GM20431 (cell line): ENCODE data around the gene FBXW4.

Experiments used
- in situ Hi-C: fragments of 300-500 bp; cut with MseI, MboI; formaldehyde crosslinking; loops from one replicate; pipeline ENCODE4 v1.15.0; 2020; ENCODE audit warnings: low sequenced_read_pairs; ENCODE audit not compliant: unreplicated experiment

The FBXW4 gene

GRCh38 chr10:101708073-101708472 lies 13.1 kb upstream of the FBXW4 start:
- in situ Hi-C loops: no loop called here

DNA sequence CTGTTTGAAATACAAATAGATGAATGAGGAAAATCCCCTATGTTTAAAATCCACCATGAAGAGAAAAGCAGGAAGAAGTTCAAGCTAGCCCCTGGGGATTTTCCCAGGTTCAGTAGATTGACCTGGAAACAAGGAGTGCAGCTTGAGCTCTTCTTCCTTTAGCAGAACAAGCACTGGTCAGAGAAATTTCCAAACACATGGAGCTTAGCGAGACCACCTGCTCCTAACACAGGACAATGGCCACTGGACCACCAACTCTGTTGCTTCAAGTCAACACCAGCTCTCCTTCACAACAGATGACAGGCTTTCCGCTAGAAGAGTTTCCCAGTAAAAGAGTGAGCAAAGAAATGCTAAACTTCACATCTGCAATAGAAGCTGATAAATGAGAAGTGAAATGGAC lies 9.4 kb upstream of the FBXW4 start:
- in situ Hi-C loops: no loop called here

DNA sequence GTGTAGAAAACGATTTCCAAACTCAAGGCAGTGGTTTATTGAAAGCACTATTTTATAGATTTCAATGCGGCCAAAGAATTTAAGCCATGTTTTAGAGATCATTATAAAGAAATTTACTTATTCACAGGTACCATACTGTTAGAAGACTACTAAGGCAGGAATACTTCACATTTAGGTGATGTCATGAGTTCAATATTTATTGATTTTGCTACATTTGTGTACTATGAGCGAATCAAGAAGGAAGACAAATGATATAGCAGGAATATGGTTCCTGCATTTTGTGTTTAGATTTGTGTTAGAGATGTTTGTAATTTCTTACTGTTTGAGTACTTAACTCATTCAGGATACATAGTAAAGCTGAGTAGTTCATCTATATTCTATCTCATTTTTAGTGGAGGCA lies 1.7 kb upstream of the FBXW4 start:
- in situ Hi-C loops: no loop called here

DNA sequence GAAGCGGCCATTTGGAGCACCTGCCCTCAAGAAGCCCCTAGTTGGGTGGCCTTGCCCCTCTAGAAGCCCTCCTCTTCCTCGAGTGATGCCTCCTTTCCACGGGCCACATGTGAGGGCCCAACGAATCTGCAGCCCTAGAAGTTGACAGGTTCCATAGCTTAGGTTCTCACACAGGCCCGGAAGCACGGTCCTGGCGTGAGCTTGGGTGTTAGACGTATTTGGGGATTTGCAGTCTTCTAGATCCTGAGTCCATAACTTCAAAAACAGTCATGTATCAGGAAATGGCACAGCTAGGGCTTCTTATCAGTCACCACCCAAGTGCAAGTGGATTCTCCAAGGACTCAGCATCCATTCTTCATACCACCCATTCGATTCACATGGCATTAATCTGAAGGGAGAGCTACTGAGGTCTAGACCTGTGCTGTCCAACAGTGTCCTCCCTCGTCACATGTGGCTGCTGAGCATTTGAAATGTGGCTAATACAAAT lies 477 bp upstream of the FBXW4 start:
- in situ Hi-C loops: no loop called here

- in situ Hi-C loops: no loop called here
Observed at GRCh38 chr10:101693978-101694673, 844 bp downstream of the FBXW4 start.

- in situ Hi-C loops: no loop called here
Observed at GRCh38 chr10:101693651-101693977, 1.4 kb downstream of the FBXW4 start.

GRCh38 chr10:101691081-101691480 lies 3.9 kb downstream of the FBXW4 start:
- in situ Hi-C loops: no loop called here

GRCh38 chr10:101690461-101690860 lies 4.5 kb downstream of the FBXW4 start:
- in situ Hi-C loops: no loop called here

DNA sequence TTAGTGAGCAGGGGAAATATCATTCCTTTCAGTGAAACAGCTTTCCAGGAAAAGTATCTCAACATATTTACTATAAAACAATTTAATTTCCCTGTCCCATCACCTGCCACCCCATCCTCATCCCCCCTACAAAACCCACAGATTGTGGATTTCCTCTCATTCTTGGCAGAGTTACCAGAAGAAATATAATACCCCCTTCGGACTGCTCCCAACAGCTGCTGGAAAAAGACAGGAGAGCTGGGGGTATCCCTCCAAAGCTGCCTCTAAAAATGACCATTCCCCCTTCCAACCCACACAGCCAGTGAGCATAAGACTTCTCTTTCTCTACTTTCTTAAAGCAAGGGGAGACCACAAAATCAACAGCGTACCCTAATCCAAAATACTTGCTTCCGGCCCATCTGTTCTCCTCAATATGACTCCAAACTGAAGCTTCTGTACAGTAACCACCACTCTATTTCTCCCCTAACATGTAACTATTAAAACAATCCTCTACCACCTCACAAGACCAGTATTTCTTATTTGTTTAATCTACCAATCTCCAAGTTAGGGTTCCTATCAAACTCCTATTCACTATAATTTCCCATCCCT lies 7.8 kb downstream of the FBXW4 start:
- in situ Hi-C loops: no loop called here

DNA sequence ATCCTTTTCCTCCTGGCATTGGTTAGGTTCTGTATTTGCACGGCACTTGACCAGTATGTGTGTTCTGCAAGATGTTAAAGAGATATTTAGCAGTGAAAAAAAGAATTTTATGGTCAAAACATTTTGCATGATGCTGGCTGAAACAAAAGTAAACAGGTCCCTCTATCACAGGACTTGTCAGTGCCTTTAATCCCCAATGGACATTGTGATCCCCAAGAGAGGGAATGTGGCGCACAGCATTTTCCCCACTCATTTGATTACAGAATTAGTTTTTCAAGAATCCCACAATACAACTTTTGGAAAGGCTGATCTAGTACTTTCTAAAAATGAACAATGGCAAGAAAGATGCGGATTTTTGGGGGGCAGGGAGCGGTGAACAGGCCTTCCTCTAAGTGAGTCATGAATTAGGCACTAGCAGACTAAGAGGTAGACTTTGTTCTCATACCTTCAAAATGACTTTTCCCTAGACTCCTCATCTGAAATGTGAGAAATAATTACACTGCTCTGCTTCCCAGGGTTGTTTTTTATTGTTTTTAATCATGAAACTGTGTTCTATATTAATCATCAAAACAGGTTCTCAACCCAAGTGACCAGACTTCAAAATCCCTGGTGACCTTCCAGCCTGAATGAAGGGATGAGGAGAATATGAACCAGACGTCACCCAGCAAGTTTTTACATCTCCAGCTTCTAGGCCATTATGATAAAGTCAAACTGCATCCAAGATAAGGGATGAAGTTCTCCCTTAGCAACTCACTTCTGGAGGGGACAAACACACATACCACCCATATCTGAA lies 8.6 kb downstream of the FBXW4 start:
- in situ Hi-C loops: no loop called here

DNA sequence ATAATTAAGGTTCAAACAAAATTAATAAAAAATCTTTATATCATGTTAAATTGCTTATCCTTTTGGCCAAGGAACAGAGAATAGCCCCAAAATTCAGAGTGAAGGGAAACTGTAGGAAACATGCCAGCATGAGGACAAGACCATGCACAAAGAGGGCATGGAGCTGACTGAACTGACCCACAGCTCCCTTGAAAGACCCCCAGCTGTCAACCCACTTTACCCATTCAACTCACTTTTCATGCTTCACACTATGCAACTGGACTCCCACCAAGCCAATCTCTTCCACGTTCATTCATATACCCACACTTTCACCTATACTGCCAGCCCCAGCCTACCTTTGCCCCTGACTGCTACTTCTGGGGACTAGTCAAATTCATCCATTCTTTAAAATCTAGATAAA lies 10.2 kb downstream of the FBXW4 start:
- in situ Hi-C loops: no loop called here

DNA sequence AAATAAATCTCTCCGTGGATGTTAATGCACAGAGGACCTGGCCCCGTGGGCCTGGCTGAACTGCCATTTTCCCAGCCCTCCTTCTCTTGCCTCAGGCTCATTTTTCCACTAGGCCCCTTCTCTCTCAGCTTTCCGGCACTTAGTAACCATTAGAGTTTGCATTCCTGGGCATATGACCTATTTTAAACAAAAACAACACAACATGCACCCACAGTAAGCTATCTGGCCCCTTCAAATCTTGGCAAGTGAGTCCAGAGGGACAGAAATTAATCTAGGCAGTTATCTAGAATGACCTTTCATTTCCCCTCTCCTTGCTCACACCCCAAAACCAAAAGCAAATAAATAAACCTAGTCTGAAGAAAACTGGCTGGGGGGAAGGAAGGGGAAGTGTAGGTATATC lies 11.7 kb downstream of the FBXW4 start:
- in situ Hi-C loops: no loop called here

GRCh38 chr10:101682172-101682825 lies 12.7 kb downstream of the FBXW4 start:
- in situ Hi-C loops: no loop called here

DNA sequence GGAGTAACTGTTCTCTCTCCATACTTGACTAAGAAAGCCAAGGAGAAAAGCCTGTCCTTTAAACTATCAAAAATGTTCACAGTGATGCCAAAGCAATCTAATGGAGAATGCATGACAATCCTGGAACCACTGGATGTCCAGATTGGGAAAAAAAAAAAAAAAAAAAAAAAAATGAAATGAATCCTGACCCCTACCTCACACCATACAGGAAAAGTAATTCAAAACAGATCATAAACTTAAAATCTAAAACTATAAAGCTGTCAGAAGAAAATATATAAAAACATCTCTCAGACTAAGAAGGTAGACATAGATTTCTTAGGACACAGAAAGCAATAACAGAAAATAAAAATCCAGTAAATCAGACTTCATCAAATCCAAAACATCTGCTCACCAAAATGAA lies 18.4 kb downstream of the FBXW4 start:
- in situ Hi-C loops: no loop called here

- in situ Hi-C loops: no loop called here
Observed at GRCh38 chr10:101675115-101675514, 19.9 kb downstream of the FBXW4 start.

DNA sequence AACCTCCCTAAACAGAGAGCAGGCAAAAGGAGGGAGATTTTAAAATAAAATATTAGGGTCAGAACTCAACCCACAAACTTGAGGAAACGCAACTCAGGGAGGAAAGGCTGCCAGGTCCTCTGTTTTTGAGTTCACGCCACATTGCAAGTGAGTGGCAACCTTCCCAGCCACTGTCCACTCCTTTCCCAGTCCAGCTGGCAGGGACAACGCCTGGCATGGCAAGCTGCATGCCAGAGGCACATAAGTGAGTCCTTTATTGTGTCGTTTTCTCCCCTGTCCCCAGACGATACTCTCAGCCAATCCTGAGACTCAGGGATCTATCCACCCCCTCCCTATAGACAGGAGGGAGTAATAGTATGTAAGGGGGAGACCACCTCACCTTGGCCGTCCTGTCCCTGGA lies 22.4 kb downstream of the FBXW4 start:
- in situ Hi-C loops: no loop called here

- in situ Hi-C loops: no loop called here
Observed at GRCh38 chr10:101671453-101671852, 23.5 kb downstream of the FBXW4 start.

DNA sequence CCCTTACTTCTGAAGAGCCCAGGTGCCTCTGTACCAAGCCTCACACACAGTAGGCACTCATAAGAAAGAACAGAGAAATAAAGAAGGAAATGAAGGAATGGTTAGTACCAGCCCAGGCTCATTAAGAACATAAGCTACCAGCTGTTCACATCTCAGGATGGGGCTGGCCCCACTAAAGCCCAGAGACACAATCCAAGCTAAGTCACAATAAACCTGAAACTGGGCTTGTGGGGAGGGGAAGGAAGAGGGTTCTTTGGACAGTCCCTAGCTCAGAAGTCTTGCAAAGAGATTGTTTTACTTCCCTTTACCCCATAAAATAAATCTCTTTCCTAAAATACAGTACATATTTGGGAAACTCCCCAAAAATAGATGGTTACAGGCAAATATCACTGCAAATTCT lies 24.3 kb downstream of the FBXW4 start:
- in situ Hi-C loops: no loop called here

DNA sequence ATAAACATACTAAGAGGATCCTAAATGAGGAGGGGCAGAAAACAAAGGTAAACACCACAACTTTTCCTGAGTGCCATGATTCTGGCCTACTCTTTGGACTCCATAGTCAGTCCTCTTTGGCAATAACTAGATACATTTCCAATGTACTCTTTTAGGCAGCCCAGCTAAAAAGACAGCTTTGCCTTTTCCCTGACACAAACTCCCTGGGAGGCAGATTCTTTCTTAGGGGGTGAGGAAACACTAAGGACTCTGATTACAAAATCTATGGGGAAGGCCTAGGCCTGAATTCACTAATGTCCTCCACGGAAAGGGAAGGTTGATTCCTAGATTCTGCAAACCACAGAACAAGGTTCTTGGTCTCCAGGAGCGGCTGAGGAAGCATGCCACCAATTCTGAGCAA lies 25.8 kb downstream of the FBXW4 start:
- in situ Hi-C loops: no loop called here

GRCh38 chr10:101668566-101668965 lies 26.4 kb downstream of the FBXW4 start:
- in situ Hi-C loops: no loop called here

- in situ Hi-C loops: no loop called here
Observed at GRCh38 chr10:101666083-101666482, 28.9 kb downstream of the FBXW4 start.
